Loucy (cell line): ENCODE measurements around the gene IFT80.

ENCODE experiments used
- H2AFZ ChIP-seq: fragments of 200-600 bp; sonication (generic); 2 replicates; pipeline ENCODE4 v1.6.0; 2016; ENCODE audit warnings: antibody characterized with exemption, mild to moderate bottlenecking, low read length, moderate library complexity
- H3F3A ChIP-seq: fragments of 200-600 bp; 2 replicates; pipeline ENCODE4 v1.6.0; 2016; ENCODE audit warnings: antibody characterized with exemption, low read depth, mild to moderate bottlenecking
- H3K27me3 ChIP-seq: fragments of 200-600 bp; sonication (generic); 2 replicates; pipeline ENCODE4 v1.6.1; 2014; ENCODE audit warnings: low read length, mild to moderate bottlenecking; ENCODE audit not compliant: insufficient read depth, poor library complexity, severe bottlenecking
- H3K36me3 ChIP-seq: fragments of 200-600 bp; sonication (generic); 2 replicates; pipeline ENCODE4 v1.6.1; 2016; ENCODE audit warnings: low read length; ENCODE audit not compliant: insufficient read depth
- H3K4me1 ChIP-seq: fragments of 200-600 bp; sonication (generic); 2 replicates; pipeline ENCODE4 v1.5.1; 2014; ENCODE audit warnings: low read length, mild to moderate bottlenecking; ENCODE audit not compliant: insufficient read depth, poor library complexity, severe bottlenecking
- H3K4me2 ChIP-seq: fragments of 200-600 bp; sonication (generic); 2 replicates; pipeline ENCODE4 v1.6.0; 2014; ENCODE audit warnings: antibody characterized with exemption, low read length, low read depth, mild to moderate bottlenecking; ENCODE audit not compliant: poor library complexity, severe bottlenecking
- H3K4me3 ChIP-seq: fragments of 200-600 bp; sonication (generic); 2 replicates; pipeline ENCODE4 v1.5.1; 2014; ENCODE audit warnings: low read length, mild to moderate bottlenecking, mixed read lengths; ENCODE audit not compliant: poor library complexity, severe bottlenecking
- H3K79me2 ChIP-seq: fragments of 200-600 bp; sonication (generic); 2 replicates; pipeline ENCODE4 v1.6.1; 2014; ENCODE audit warnings: low read length; ENCODE audit not compliant: insufficient read depth
- H3K9ac ChIP-seq: fragments of 200-600 bp; sonication (generic); 2 replicates; pipeline ENCODE4 v1.6.0; 2014; ENCODE audit warnings: mild to moderate bottlenecking, low read depth, low read length, moderate library complexity; ENCODE audit not compliant: poor library complexity, severe bottlenecking
- H3K9me2 ChIP-seq: fragments of 200-600 bp; sonication (generic); replicated peaks from 2 replicates; pipeline ENCODE4 v1.6.1; 2016; ENCODE audit warnings: low read depth, low read length, mixed read lengths
- H3K9me3 ChIP-seq: fragments of 200-600 bp; sonication (generic); 2 replicates; pipeline ENCODE4 v1.6.1; 2014; ENCODE audit warnings: mild to moderate bottlenecking, antibody characterized with exemption, low read length, low read depth; ENCODE audit not compliant: insufficient read depth
- H4K20me1 ChIP-seq: fragments of 200-600 bp; sonication (generic); 2 replicates; pipeline ENCODE4 v1.6.0; 2014; ENCODE audit warnings: antibody characterized with exemption, low read length, mild to moderate bottlenecking; ENCODE audit not compliant: insufficient read depth, poor library complexity, severe bottlenecking
- EZH2phosphoT487 ChIP-seq: fragments of 200-600 bp; IDR thresholded peaks from 2 replicates; pipeline ENCODE4 v1.6.1; 2018; ENCODE audit warnings: antibody characterized with exemption, mild to moderate bottlenecking, moderate library complexity, borderline replicate concordance
- TF ChIP-seq, protein P1 (sequence below): fragments of 200-600 bp; sonication (generic); conservative IDR thresholded peaks from 2 replicates; pipeline ENCODE4 v1.5.1; 2014; ENCODE audit warnings: mild to moderate bottlenecking, antibody characterized with exemption, low read length

Gene IFT80

DNA sequence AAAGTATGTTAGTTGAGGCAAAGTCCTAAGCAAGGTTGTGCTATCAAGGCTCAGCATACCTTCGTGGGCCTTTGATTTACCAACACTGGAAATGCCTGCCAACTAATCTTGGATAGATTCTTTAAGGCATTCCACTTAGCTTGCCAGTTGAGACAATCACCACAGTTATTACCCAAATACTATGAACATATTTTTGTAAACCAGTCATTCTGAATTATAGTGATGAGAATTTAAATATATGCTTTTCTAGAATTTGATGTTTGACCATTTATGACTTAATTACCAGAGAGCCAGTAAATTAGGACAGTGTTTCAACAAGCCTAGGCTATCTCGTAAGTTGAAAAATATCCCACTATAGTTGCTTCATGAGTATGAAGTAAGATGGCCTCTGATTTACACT is 35.0 kb upstream of the IFT80 start:
- peaks cover 66% of the 10 kb centered on the region for H3K36me3 ChIP-seq
- no peaks in the 10 kb centered on the region for H3K27me3 ChIP-seq
- H3K9me3 ChIP-seq = no peaks in the 10 kb centered on the region
- H3K4me2 ChIP-seq = no peak overlapping the region
- TF ChIP-seq, protein P1, sequence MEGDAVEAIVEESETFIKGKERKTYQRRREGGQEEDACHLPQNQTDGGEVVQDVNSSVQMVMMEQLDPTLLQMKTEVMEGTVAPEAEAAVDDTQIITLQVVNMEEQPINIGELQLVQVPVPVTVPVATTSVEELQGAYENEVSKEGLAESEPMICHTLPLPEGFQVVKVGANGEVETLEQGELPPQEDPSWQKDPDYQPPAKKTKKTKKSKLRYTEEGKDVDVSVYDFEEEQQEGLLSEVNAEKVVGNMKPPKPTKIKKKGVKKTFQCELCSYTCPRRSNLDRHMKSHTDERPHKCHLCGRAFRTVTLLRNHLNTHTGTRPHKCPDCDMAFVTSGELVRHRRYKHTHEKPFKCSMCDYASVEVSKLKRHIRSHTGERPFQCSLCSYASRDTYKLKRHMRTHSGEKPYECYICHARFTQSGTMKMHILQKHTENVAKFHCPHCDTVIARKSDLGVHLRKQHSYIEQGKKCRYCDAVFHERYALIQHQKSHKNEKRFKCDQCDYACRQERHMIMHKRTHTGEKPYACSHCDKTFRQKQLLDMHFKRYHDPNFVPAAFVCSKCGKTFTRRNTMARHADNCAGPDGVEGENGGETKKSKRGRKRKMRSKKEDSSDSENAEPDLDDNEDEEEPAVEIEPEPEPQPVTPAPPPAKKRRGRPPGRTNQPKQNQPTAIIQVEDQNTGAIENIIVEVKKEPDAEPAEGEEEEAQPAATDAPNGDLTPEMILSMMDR = no peak
- no peak for TF ChIP-seq EZH2phosphoT487
- no peaks in the 10 kb centered on the region for H3K79me2 ChIP-seq
- H3K9me2 ChIP-seq = no peaks in the 10 kb centered on the region
- H3K9ac ChIP-seq = no peak overlapping the region
- no peaks in the 10 kb centered on the region for H3F3A ChIP-seq
- no peaks in the 10 kb centered on the region for H4K20me1 ChIP-seq
- no peak overlapping the region for H3K4me3 ChIP-seq
- H2AFZ ChIP-seq = no peak overlapping the region
- H3K4me1 ChIP-seq = no peaks in the 10 kb centered on the region

DNA sequence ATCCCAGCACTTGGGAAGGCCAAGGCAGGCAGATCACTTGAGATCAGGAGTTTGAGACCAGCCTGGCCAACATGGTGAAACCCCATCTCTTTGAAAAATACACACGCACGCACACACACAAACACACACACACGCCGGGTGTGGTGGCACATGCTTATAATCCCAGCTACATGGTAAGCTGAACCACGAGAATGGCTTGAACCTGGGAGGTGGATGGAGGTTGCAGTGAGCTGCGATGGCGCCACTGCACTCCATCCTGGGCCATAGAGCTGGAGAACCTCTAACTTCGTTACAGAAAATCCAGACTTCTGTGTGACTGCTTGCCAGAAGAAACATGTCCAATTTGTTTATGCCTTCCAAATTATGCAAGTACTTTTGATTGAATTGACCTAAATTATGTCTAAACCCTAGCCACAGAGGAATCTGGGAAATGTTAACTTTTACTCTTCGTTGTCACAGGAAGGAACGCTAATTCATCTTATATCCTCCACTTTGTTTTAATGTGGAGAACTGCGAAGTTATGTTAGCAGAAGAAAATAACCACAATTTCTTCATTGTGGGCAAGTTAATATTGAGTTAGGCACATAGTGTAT is 28.9 kb upstream of the IFT80 start:
- H4K20me1 ChIP-seq = peaks cover 12% of the 10 kb centered on the region
- H3K79me2 ChIP-seq = peaks cover 12% of the 10 kb centered on the region; the same call in 1 of the 2 replicates
- H3K36me3 ChIP-seq = peaks cover 97% of the 10 kb centered on the region
- H2AFZ ChIP-seq = no peak overlapping the region
- no peak overlapping the region for H3K9ac ChIP-seq
- H3K9me3 ChIP-seq = no peaks in the 10 kb centered on the region
- no peaks in the 10 kb centered on the region; the same call in 1 of the 2 replicates for H3F3A ChIP-seq
- no peaks in the 10 kb centered on the region for H3K27me3 ChIP-seq
- no peaks in the 10 kb centered on the region for H3K4me1 ChIP-seq
- H3K9me2 ChIP-seq = no peaks in the 10 kb centered on the region
- no peak overlapping the region for H3K4me2 ChIP-seq
- TF ChIP-seq, protein P1 = no peak
- no peak for TF ChIP-seq EZH2phosphoT487
- no peak overlapping the region for H3K4me3 ChIP-seq

DNA sequence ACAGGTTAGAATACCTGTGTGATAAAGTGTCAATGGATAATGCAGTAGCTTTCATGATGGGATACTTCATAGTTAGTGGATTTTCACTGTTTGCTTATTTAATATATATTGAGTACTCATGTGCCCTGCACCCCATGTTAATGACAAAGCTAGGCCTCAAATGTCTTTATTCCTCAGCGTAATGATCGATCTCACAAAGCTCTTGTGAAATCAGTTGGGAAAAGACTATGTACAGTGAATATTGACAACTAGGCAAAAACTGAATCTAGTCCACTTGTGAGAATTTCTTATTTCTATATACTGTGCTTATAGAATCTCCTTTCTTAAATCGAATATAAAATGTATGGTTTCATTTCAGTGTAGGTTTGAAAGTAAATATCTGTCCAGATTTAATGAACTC is 18.3 kb upstream of the IFT80 start:
- H3K4me2 ChIP-seq = no peak overlapping the region
- no peaks in the 10 kb centered on the region for H3K9me2 ChIP-seq
- H3K79me2 ChIP-seq = peaks cover 82% of the 10 kb centered on the region
- no peaks in the 10 kb centered on the region for H3F3A ChIP-seq
- peaks cover 94% of the 10 kb centered on the region for H3K36me3 ChIP-seq
- no peaks in the 10 kb centered on the region for H3K9me3 ChIP-seq
- TF ChIP-seq, protein P1 = no peak
- TF ChIP-seq EZH2phosphoT487 = no peak
- no peak overlapping the region for H3K9ac ChIP-seq
- H4K20me1 ChIP-seq = peaks cover 64% of the 10 kb centered on the region
- no peak overlapping the region for H3K4me3 ChIP-seq
- H2AFZ ChIP-seq = no peak overlapping the region
- no peaks in the 10 kb centered on the region for H3K27me3 ChIP-seq
- H3K4me1 ChIP-seq = peaks cover 7% of the 10 kb centered on the region
